ENCODE measurements around the gene RPL4.
"Not testable (repeated sequence)": the region's sequence is repeated elsewhere in the genome, so short reads cannot be mapped to it uniquely, and the experiment has no call there.

RPL4 gene

GRCh38 chr15:66489179-66489791, 15.4 kb downstream of the RPL4 start:
- no peak for DNase-seq

DNA sequence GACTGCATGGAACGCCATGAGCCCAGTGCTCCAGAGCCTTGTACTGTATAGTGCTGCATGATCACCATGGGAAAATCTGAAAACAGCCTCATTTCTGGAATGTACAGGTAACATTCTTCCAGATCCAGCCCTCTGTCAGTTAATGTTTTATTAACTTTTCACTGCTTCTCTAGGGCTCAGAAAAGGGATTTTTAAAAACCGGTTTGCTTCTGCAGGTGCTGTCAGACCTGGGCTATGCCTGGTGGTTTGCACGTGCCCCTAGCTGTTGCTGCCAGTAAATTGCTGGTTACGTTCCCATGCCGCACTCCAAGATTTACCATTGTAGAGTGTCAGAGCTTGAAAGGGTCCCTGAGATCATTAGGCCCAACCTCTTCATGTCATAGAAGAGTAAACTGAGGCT, 16.1 kb downstream of the RPL4 start:
- no peak for DNase-seq

DNA sequence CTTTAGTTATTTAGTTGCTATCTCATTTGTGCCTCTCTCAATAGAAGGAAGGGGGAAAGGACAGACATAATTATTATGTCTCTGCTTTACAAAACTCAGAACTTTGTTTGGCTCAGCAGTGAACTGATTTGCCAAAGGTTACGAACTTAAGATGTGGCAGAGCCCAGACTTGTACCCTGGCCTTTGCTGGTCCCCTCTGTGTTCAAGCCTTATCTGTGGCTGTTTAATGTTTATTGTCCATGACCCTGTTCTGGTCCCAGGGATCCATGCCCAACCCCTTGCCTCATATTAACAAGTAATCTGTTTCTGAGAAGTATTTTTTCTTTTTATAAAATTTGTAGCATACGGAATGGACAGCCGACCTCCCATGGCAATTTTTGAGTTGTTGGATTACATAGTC, 17.8 kb downstream of the RPL4 start:
- DNase-seq, result no peak

- no peak for DNase-seq
These were observed 20.0 kb downstream of the RPL4 start for GRCh38 chr15:66484539-66485112.

DNA sequence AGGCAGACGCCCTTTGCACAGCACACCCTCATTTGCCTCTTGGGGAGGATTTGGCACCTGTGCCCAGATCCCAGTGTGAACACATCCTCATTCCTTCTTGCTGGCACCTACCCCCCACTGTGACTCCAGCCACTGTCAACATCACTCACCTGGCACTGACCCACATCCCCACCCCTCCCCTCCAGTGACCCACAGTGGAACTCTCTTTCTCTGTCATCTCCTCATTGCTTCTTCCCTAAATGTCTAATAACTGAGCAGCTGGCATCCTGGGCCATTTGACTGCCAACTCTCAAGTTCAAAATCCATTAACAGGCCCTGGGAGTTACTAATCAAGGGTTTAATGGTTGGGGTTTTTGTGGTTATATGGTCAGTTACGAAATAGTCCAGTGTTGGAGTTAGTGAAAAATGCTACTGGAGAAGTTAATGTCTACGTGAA, 21.5 kb downstream of the RPL4 start:
- no peak for DNase-seq

DNA sequence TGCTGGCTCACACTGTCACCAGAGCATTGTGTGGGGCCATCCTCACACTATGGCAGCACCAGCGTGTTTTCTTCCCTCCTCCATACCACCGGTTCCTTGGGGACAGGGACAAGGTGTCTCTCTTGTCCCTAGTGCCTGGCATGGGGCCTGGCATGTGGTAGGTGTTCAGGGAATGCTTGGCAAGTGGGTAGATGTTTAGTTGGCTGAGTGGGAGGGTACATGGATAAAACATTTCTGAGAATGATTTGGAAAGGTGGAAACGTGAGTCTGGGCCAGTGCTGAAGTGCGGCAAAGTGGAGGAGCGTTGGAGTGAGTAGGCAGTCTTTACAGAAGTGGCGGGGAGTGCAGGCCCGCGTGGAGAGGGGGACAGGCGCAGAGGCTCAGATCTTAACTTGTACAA, 22.1 kb downstream of the RPL4 start:
- DNase-seq, result no peak

DNA sequence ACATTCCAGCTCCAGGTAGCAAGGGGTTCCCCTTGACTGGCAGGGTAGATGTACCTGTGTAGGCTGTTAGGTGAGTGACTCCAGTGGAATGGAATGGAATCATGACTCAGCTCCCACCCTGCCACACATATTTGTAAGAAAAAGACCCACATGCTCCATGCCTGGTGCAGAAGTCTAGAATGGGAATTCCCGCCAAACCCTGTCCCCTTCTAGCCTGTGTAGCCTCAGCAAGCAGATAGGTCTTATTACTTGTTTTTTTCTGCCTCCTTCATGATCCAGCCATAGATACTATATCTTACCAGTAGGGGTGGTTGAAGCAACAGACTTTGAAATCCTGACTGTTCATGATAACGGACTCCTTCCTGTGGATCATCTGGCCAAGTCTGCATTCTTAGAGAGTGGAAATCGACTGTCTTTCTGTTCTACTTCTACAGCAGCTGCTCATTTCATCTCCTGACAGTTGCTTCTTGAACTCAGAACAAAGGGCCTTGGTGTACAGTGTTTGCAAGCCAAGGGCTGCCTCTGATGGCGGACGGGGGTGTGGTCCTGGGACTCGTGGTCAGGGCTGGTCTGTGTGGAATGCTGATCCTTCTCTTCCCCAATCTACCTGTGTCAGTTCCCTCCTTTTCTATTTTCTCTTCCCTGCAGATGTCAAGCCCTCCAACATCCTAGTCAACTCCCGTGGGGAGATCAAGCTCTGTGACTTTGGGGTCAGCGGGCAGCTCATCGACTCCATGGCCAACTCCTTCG, 23.4 kb downstream of the RPL4 start:
- DNase-seq, result no peak

DNA sequence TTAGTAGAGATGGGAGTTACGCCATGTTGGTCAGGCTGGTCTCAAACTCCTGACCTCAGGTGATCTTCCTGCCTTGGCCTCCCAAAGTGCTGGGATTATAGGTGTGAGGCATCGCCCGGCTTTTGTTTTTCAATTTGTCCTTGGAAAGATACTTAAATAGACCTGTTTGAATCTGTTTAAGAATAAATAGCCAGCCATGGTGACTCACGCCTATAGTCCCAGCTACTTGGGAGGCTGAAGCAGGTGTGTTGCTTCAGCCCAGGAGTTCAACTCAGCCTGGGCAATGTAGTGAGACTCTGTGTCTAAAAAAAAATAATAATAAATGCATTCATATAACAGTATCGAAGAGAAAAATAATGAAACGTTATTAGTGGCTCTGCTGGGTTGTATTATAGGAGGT, 24.4 kb downstream of the RPL4 start:
- DNase-seq, result no peak

- DNase-seq, result no peak
These were observed 27.6 kb downstream of the RPL4 start for GRCh38 chr15:66477011-66477410.

DNA sequence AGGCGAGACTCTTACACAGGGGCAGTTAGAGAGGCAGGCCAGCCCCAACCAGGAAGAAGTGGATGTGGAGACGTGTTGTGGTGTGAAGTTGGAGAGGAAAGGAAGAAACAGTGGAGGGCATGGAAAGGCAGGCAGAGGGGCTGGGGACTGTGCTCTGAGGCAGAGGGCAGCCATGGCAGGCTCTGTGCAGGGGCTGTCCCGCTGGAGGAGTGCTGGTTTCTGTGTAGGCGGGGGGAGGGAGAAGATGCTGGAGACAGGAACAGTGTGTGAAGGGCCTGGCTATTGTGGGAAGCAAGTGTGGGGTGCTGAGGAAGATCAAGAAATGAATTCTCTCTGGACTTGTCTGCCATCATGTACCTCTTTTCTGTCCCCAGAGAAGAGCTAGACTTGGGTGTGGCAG, 28.1 kb downstream of the RPL4 start:
- DNase-seq, result no peak

- DNase-seq, result no peak
These were observed 29.7 kb downstream of the RPL4 start for GRCh38 chr15:66474963-66475362.

DNA sequence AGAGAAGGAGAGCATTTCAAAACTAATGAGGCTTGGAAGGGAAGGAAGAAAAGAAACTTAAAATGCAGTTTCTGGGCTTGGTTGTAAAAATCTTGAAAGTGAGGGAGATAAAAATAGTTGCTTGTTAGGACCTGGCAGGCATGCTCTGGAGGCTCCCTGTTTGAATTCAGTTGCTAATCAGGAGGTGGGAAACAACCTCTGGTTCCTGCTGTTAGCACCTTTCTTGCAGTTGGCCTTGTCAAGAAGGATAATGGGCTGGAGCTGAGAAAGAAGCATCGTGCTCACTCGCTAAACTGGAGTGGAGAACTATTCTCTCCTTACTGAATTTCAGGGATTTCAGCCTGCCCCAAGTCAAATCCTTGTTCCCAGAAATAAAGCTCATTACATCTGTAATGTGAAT, 30.5 kb downstream of the RPL4 start:
- no peak for DNase-seq

DNA sequence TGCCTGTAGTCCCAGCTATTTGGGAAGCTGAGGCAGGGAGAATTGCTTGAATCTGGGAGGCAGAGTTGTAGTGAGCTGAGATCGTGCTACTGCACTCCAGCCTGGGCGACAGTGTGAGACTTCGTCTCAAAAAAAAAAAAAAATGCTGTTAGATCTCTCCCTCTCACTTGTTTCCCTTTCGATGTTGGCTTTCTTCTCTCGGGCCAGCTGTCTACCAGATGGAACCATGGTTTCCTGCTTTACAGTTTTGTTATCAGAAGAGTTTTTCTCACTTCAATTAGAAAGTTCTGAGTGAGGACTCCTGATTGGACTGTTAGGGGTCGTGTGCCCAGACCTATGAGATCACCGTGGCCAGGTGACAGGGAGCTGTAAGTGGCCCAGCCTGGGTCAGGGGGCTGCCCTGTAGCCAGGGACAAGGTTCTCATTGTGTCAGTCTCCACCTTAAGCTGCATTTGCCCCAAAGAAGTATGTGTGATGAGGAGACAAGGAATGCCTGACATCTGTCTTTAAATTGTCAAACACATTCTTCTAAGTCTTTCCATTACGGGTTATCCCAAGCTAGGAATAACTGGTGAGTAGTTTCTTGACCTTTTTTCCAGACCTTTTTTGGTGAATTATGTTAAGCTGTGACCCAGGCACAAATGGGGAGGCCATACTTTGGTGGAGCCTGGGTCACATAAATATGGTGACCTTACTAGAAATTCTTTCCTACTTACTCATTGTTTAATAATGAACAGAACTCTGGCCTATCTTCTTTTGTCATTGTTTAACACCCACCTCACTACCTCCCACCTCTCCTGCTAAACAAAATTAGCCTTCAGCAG, 32.3 kb downstream of the RPL4 start:
- no peak for DNase-seq

DNA sequence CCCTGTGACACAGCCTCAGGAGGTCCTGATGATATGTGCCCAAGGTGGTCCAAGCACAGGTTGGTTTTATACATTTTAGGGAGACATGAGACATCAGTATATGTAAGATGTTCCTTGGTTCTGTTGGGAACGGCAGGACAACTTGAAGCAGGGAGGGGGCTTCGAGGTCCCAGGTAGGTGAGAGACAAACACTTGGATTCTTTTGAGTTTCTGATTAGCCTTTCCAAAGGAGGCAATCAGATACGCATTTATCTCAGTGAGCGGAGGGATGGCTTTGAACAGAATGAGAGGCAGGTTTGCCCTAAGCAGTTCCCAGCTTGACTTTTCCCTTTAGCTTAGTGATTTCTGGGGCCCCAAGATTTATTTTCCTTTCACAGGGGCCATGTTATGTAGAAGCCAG, 33.8 kb downstream of the RPL4 start:
- not testable (repeated sequence) for DNase-seq

- not testable (repeated sequence) for DNase-seq
These were observed 37.3 kb downstream of the RPL4 start for GRCh38 chr15:66467162-66468040.

GRCh38 chr15:66465294-66465693, 39.4 kb downstream of the RPL4 start:
- DNase-seq, result not testable (repeated sequence)

- DNase-seq, result no peak
These were observed 42.0 kb downstream of the RPL4 start for GRCh38 chr15:66462627-66463026.

- DNase-seq, result no peak
These were observed 42.7 kb downstream of the RPL4 start for GRCh38 chr15:66461917-66462316.

GRCh38 chr15:66461294-66461693, 43.4 kb downstream of the RPL4 start:
- DNase-seq, result not testable (repeated sequence)

DNA sequence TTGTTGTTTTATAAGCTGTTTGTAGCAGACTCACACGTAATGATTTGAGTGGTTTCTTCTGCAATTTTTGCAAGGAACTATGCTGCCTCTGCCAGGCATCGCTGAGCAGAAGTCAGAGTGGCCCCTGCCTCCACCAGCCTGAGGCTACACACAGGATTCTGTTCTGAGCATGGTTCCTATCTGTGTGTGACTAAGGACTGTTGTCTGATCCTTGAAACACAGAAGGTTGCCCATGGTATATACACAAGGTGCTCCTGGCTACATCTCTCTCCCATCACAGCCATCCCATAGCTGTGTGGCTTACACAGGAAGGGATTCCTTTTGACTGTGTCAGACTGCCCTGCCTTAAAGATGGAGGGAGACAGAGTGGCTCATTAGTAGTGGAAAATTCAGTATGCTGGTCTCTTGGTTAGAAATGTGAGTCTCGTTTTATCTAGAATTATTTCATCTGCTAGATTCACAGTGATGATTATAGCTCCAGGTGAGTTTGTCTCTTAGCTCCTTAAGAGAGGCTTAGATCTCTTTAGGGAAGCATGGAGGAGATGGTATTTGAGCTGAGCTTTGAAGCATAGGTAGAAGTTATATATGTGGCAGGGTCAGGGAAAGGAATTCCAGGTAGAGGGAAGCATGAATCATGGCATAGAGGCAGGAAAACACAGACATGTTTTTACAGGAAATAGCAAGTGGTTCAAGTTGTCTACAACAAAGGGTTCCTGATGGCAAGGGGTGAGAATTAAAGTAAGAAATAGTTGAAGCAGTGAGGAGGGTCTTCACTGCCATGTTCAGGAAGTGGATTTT, 44.6 kb downstream of the RPL4 start:
- no peak for DNase-seq

DNA sequence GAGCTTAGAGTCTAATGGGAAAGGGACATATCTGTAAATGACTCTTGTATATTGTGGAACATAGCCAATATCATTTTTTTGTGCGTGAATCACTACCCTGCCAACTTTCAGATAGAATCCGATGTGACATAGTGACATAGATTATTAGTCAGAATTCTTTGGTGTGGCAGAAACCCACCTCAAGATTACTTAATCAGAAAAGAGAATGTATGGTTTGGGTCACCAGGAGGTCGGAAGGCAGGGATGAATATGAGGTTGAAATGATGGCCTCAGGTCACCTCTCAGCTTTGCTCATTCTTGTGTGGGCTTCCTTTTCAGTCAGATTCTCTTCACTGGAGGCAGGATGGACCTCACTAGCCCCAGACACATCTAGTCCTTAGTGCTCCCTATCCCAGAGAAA, 48.4 kb downstream of the RPL4 start:
- DNase-seq, result no peak

- no peak for DNase-seq
These were observed 50.5 kb downstream of the RPL4 start for GRCh38 chr15:66454143-66454542.
